Heart right ventricle (tissue), 16 donors: ENCODE measurements around the gene ETV4. TPM values are rescaled to one million over a fixed set of nuclear protein-coding genes. Genes with fewer than 3 reads are reported as not detected.

Experiments used
- ATAC-seq, 8 donors: fragments of 200-7000 bp; cut with Tn5 transposase; one replicate each; pipeline ENCODE4 v1.9.1; 2020; ENCODE audit warnings: mild to moderate bottlenecking in 8 of 8, moderate library complexity in 8 of 8, moderate number of reproducible peaks in 1 of 8
- DNase-seq, 2 donors: peaks; one replicate each; pipeline ENCODE4 v3.0.0-alpha.2; 2020
- H3K27ac ChIP-seq, 10 donors: fragments of 200-600 bp; sonication (generic) in 2 of 10; one replicate each; pipeline versions ENCODE4 v1.5.0 to v1.8.0; 2020 to 2022; ENCODE audit warnings: mild to moderate bottlenecking in 3 of 10
- H3K27me3 ChIP-seq, 7 donors: fragments of 200-600 bp; one replicate each; pipeline ENCODE4 v1.8.0; 2021 to 2022; ENCODE audit warnings: mild to moderate bottlenecking in 2 of 7
- H3K36me3 ChIP-seq, 9 donors: fragments of 200-600 bp; sonication (generic) in 1 of 9; one replicate each; pipeline versions ENCODE4 v1.5.0 to v1.8.0; 2020 to 2022; ENCODE audit warnings: mild to moderate bottlenecking in 2 of 9
- H3K4me1 ChIP-seq, 9 donors: fragments of 200-600 bp; sonication (generic) in 1 of 9; one replicate each; pipeline versions ENCODE4 v1.5.0 to v1.8.0; 2020 to 2022; ENCODE audit warnings: mild to moderate bottlenecking in 4 of 9
- H3K4me3 ChIP-seq, 10 donors: fragments of 200-600 bp; sonication (generic) in 2 of 10; one replicate each; pipeline versions ENCODE4 v1.5.0 to v1.8.0; 2020 to 2022; ENCODE audit warnings: mild to moderate bottlenecking in 7 of 10, moderate library complexity in 2 of 10
- H3K9me3 ChIP-seq, 11 donors: fragments of 200-600 bp in 10 of 11; sonication (generic) in 2 of 11; one replicate each; pipeline versions ENCODE4 v1.5.0 to v1.8.0; 2013 to 2022; ENCODE audit warnings: mild to moderate bottlenecking in 2 of 11, control low read depth in 1 of 11, moderate library complexity in 1 of 11
- CTCF ChIP-seq, 9 donors: fragments of 200-600 bp; sonication (generic) in 2 of 9; IDR thresholded peaks; one replicate each; pipeline versions ENCODE4 v1.5.0 to v1.8.0; 2021 to 2022; ENCODE audit warnings: antibody characterized with exemption in 9 of 9, mild to moderate bottlenecking in 5 of 9, moderate library complexity in 1 of 9
- WGBS, 2 donors: extraction: QIAGEN DNeasy Blood & Tissue Kit; methylation state at CpG; one replicate each; pipeline ENCODE4 v1.1.7; 2013; ENCODE audit warnings: inconsistent platforms in 1 of 2; 5-methylcytosine and 5-hydroxymethylcytosine counted together
- intact Hi-C, 10 donors: fragments of 100-400 bp; cut with DNase I; formaldehyde crosslinking; loops; one replicate each; pipeline versions ENCODE4 v1.11.1 to v1.14.2; 2022
- polyA plus RNA-seq, 2 donors: library from polyadenylated mRNA; stranded (reverse); fragments of 200-250 nt; gene quantifications; one replicate each; pipeline ENCODE4 v1.2.3, GENCODE V29; 2013
- total RNA-seq, 10 donors: library from RNA; stranded (reverse); fragmentation: NEBNext Ultra II Directional in 3 of 10; extraction: Animal tissue kit (Norgen Biotek cat#: 25700) in 3 of 10; gene quantifications; one replicate each; pipeline versions ENCODE4 v1.2.1 to v1.2.4, GENCODE V29; 2021 to 2023
- donor health status: Arrhythmogenic right ventricular cardiomyopathy.
- donor health status: ischemic (EF 13 %, LVEDD 7.1; RV severe dilation, severe dysfunction).
- donor health status: healthy with polysubstance abuse.
- donor health status: DM: no; HTN: yes; CAD: no.
- donor health status: DM: no; HTN: no; CAD: no.
- donor health status: ischemic (EF 25% LVEDD 6.9; RV normal size, moderate dysfunction).
- donor health status: ischemic (EF 25% LVEDD 5.7; RV mildly dilated, moderate dysfunction).
- donor health status: healthy.
- donor health status: DM: yes; HTN: yes; CAD: no.
- donor health status: Ischemic cardiomyopathy.
- donor health status: ischemic (EF 35%, LVEDD 5.7; RV mildly dilated, moderate dysfunction).
- donor health status: nonischemic (EF 11% LVEDD 7.7; RV severe dilation, severe dysfunction).
- donor health status: DM: yes; HTN: yes; CAD: no.
- donor health status: PGD.
- donor health status: ischemic (EF 29% LVEDD 5.4; RV normal size, mild dysfunction).
- donor health status: nonischemic (EF 23%, LVEDD 6.1; RV moderate dilation, normal function).

The ETV4 gene
- total and polyA plus RNA-seq, 12 donors: 0.40 to 2.8 (median 0.76) TPM; not detected in 1

- Histone ChIP-seq H3K27me3 (no peaks in the 10 kb centered on the region), H3K27ac (no peak overlapping the region), H3K9me3 (peaks cover 0 to 6% (median 0%) of the 10 kb centered on the region in 11 donors), H3K36me3 (no peaks in the 10 kb centered on the region), H3K4me1 (peaks cover 0 to 62% (median 29%) of the 10 kb centered on the region in 9 donors), H3K4me3 (no peak overlapping the region)
- no peak for DNase-seq
- TF ChIP-seq CTCF (IDR thresholded peaks at IDR 0.05): no peak
- WGBS, 2 donors: 95% methylated on average over 6 of the region's 6 CpGs
- intact Hi-C loops: no loop called here
- ATAC-seq: no peak
These were observed 38.5 kb upstream of the ETV4 start for GRCh38 chr17:43584666-43585102.

GRCh38 chr17:43583332-43583731 is 37.2 kb upstream of the ETV4 start:
- Histone ChIP-seq H3K9me3 (peaks cover 0 to 6% (median 0%) of the 10 kb centered on the region in 11 donors), H3K27ac (no peak overlapping the region), H3K36me3 (no peaks in the 10 kb centered on the region), H3K4me3 (no peak overlapping the region), H3K27me3 (no peaks in the 10 kb centered on the region), H3K4me1 (peaks cover 7 to 63% (median 28%) of the 10 kb centered on the region in 9 donors)
- 90 to 92% methylated on average over 7 of the region's 7 CpGs for WGBS, 2 donors
- ATAC-seq (no peak), DNase-seq (no peak)
- intact Hi-C loops: no loop called here
- TF ChIP-seq CTCF (IDR thresholded peaks at IDR 0.05): no peak

- TF ChIP-seq CTCF (IDR thresholded peaks at IDR 0.05): no peak
- peaks cover 14 to 67% (median 34%) of the 10 kb centered on the region in 9 donors for H3K4me1 ChIP-seq
- H3K4me3 ChIP-seq: no peak overlapping the region
- no peaks in the 10 kb centered on the region for H3K27me3 ChIP-seq
- DNase-seq (no peak), ATAC-seq (peak in 3 of 8 donors; percentile 2 to 40 (median 17))
- H3K36me3 ChIP-seq: no peaks in the 10 kb centered on the region
- peak overlapping the region in 9 of 10 donors; percentile 38 to 86 (median 64) for H3K27ac ChIP-seq
- no peaks in the 10 kb centered on the region for H3K9me3 ChIP-seq
- intact Hi-C loops: no loop called here
- 59 to 60% methylated on average over 4 of the region's 4 CpGs for WGBS, 2 donors
These were observed 35.5 kb upstream of the ETV4 start for GRCh38 chr17:43581613-43582012.

DNA sequence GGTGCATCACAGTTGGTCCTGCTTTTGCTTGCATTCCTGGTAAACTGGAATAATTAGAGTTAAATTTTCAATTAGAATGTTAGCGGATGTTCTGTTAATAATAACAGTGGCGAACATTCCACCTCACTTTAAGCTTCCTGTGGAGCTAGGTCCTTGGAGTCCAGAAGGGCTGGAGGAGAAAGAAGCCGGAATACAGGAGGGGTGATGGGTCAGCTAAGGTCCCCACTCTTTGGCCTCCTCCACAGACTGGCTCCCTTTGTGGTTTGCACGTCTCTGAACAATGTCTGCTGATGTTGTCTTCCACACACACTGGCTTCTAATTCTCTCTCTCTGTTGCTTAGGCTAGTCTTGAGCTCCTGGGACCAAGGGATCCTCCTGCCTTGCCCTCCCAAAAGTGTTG is 35.0 kb upstream of the ETV4 start:
- Histone ChIP-seq H3K36me3 (no peaks in the 10 kb centered on the region), H3K27me3 (no peaks in the 10 kb centered on the region), H3K4me3 (no peak overlapping the region), H3K9me3 (no peaks in the 10 kb centered on the region), H3K4me1 (peaks cover 14 to 71% (median 34%) of the 10 kb centered on the region in 9 donors), H3K27ac (peak overlapping the region in 9 of 10 donors; percentile 38 to 86 (median 64))
- 54 to 57% methylated on average over 4 of the region's 4 CpGs for WGBS, 2 donors
- TF ChIP-seq CTCF (IDR thresholded peaks at IDR 0.05): no peak
- intact Hi-C loops: no loop called here
- ATAC-seq (peak in 6 of 8 donors; percentile 39 to 62 (median 55)), DNase-seq (no peak)
